ENCODE measurements around the gene TBPL2.
"Not testable (repeated sequence)": the region's sequence is repeated elsewhere in the genome, so short reads cannot be mapped to it uniquely, and the experiment has no call there.

The TBPL2 gene

GRCh38 chr14:55457496-55457895, 17.1 kb upstream of the TBPL2 start:
- H3K4me2 ChIP-seq (ENCODE audit: low read length), result no peak overlapping the region
- no peaks in the 10 kb centered on the region for H4K20me1 ChIP-seq (ENCODE audit: control insufficient read depth, insufficient read depth, low read depth, low read length)
- no peak for TF ChIP-seq EZH2phosphoT487 (IDR thresholded peaks at IDR 0.05; ENCODE audit: borderline replicate concordance, low read length)
- TF ChIP-seq, protein P1, sequence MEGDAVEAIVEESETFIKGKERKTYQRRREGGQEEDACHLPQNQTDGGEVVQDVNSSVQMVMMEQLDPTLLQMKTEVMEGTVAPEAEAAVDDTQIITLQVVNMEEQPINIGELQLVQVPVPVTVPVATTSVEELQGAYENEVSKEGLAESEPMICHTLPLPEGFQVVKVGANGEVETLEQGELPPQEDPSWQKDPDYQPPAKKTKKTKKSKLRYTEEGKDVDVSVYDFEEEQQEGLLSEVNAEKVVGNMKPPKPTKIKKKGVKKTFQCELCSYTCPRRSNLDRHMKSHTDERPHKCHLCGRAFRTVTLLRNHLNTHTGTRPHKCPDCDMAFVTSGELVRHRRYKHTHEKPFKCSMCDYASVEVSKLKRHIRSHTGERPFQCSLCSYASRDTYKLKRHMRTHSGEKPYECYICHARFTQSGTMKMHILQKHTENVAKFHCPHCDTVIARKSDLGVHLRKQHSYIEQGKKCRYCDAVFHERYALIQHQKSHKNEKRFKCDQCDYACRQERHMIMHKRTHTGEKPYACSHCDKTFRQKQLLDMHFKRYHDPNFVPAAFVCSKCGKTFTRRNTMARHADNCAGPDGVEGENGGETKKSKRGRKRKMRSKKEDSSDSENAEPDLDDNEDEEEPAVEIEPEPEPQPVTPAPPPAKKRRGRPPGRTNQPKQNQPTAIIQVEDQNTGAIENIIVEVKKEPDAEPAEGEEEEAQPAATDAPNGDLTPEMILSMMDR (IDR thresholded peaks at IDR 0.05; ENCODE audit: low read depth, low read length, poor library complexity, severe bottlenecking), result no peak
- no peak overlapping the region for H3K4me3 ChIP-seq (ENCODE audit: low read length)
- no peak overlapping the region for H3K27ac ChIP-seq (ENCODE audit: low read depth, low read length)
- H3K9me2 ChIP-seq (replicated peaks; ENCODE audit: control insufficient read depth, low read length), result no peaks in the 10 kb centered on the region
- H3K79me2 ChIP-seq (ENCODE audit: control insufficient read depth, low read length), result no peaks in the 10 kb centered on the region
- H3K4me1 ChIP-seq (ENCODE audit: control insufficient read depth, low read length), result no peaks in the 10 kb centered on the region
- H3F3A ChIP-seq (ENCODE audit: control insufficient read depth, insufficient read depth), result no peaks in the 10 kb centered on the region
- no peaks in the 10 kb centered on the region for H3K36me3 ChIP-seq (ENCODE audit: control insufficient read depth, low read length)
- no peaks in the 10 kb centered on the region for H3K9me3 ChIP-seq (ENCODE audit: control insufficient read depth, insufficient read depth, low read length)
- peaks cover 5% of the 10 kb centered on the region; the same call in 1 of the 2 replicates for H3K27me3 ChIP-seq (ENCODE audit: control insufficient read depth, low read length)

DNA sequence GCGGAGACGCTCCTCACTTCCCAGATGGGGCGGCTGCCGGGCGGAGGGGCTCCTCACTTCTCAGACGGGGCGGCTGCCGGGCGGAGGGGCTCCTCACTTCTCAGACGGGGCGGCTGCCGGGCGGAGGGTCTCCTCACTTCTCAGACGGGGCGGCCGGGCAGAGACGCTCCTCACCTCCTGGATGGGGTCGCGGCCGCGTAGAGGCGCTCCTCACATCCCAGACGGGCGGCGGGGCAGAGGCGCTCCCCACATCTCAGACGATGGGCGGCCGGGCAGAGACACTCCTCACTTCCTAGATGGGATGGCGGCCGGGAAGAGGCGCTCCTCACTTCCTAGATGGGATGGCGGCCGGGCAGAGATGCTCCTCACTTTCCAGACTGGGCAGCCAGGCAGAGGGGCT, 16.0 kb upstream of the TBPL2 start:
- H3K9me3 ChIP-seq (ENCODE audit: control insufficient read depth, insufficient read depth, low read length); H4K20me1 ChIP-seq (ENCODE audit: control insufficient read depth, insufficient read depth, low read depth, low read length); H3K9me2 ChIP-seq (replicated peaks; ENCODE audit: control insufficient read depth, low read length); H3K4me1 ChIP-seq (ENCODE audit: control insufficient read depth, low read length); H3K4me2 ChIP-seq (ENCODE audit: low read length); H3K79me2 ChIP-seq (ENCODE audit: control insufficient read depth, low read length); H3K4me3 ChIP-seq (ENCODE audit: low read length); H3K27ac ChIP-seq (ENCODE audit: low read depth, low read length); H3K36me3 ChIP-seq (ENCODE audit: control insufficient read depth, low read length); H3K27me3 ChIP-seq (ENCODE audit: control insufficient read depth, low read length); H3F3A ChIP-seq (ENCODE audit: control insufficient read depth, insufficient read depth): not testable (repeated sequence)

- no peaks in the 10 kb centered on the region for H3K79me2 ChIP-seq (ENCODE audit: control insufficient read depth, low read length)
- no peaks in the 10 kb centered on the region for H3K36me3 ChIP-seq (ENCODE audit: control insufficient read depth, low read length)
Observed at GRCh38 chr14:55454264-55455002, 14.0 kb upstream of the TBPL2 start.

DNA sequence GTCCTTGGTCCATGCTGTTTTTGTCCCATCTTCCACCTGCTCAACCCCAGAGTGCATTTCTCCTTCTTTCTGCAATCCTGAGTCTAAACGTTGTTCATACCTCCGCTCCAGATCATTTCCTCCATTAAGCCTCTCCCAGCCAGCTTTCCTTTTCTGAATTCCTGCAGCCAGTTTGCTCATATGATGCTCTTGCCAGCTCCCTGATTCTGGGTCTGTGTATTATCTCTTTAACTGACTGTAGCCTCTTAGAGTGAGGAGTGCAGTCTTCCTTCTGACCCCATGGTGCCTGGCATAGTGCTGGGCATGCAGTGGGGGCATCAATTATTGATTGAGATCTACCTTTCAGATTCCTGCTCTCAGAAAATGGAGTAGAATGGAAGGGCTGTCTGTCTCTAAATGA, 11.5 kb upstream of the TBPL2 start:
- no peak for TF ChIP-seq EZH2phosphoT487 (IDR thresholded peaks at IDR 0.05; ENCODE audit: borderline replicate concordance, low read length)
- TF ChIP-seq, protein P1 (IDR thresholded peaks at IDR 0.05; ENCODE audit: low read depth, low read length, poor library complexity, severe bottlenecking), result no peak

More at GRCh38 chr14:55454264-55455002, 14.0 kb upstream of the TBPL2 start:
- no peak overlapping the region for H3K27ac ChIP-seq (ENCODE audit: low read depth, low read length)
- H3K4me3 ChIP-seq (ENCODE audit: low read length), result no peak overlapping the region
- no peaks in the 10 kb centered on the region for H4K20me1 ChIP-seq (ENCODE audit: control insufficient read depth, insufficient read depth, low read depth, low read length)
- no peaks in the 10 kb centered on the region for H3K4me1 ChIP-seq (ENCODE audit: control insufficient read depth, low read length)
- no peaks in the 10 kb centered on the region for H3K9me2 ChIP-seq (replicated peaks; ENCODE audit: control insufficient read depth, low read length)
- H3F3A ChIP-seq (ENCODE audit: control insufficient read depth, insufficient read depth), result no peaks in the 10 kb centered on the region
- H3K9me3 ChIP-seq (ENCODE audit: control insufficient read depth, insufficient read depth, low read length), result no peaks in the 10 kb centered on the region
- no peak overlapping the region for H3K4me2 ChIP-seq (ENCODE audit: low read length)
- peaks cover 11% of the 10 kb centered on the region for H3K27me3 ChIP-seq (ENCODE audit: control insufficient read depth, low read length)
- TF ChIP-seq, protein P1 (IDR thresholded peaks at IDR 0.05; ENCODE audit: low read depth, low read length, poor library complexity, severe bottlenecking), result no peak
- TF ChIP-seq EZH2phosphoT487 (IDR thresholded peaks at IDR 0.05; ENCODE audit: borderline replicate concordance, low read length), result no peak

More for the DNA sequence above, 11.5 kb upstream of the TBPL2 start:
- Histone ChIP-seq H3K4me3 (ENCODE audit: low read length) (no peak overlapping the region), H3K4me1 (ENCODE audit: control insufficient read depth, low read length) (no peaks in the 10 kb centered on the region), H4K20me1 (ENCODE audit: control insufficient read depth, insufficient read depth, low read depth, low read length) (no peaks in the 10 kb centered on the region), H3K27me3 (ENCODE audit: control insufficient read depth, low read length) (peaks cover 6% of the 10 kb centered on the region), H3K9me3 (ENCODE audit: control insufficient read depth, insufficient read depth, low read length) (no peaks in the 10 kb centered on the region), H3K79me2 (ENCODE audit: control insufficient read depth, low read length) (no peaks in the 10 kb centered on the region), H3K9me2 (replicated peaks; ENCODE audit: control insufficient read depth, low read length) (no peaks in the 10 kb centered on the region), H3K27ac (ENCODE audit: low read depth, low read length) (no peak overlapping the region), H3F3A (ENCODE audit: control insufficient read depth, insufficient read depth) (no peaks in the 10 kb centered on the region), H3K36me3 (ENCODE audit: control insufficient read depth, low read length) (no peaks in the 10 kb centered on the region), H3K4me2 (ENCODE audit: low read length) (no peak overlapping the region)
